GM18907 (cell line): ENCODE results near the gene KMT5C.

Source experiments
- ATAC-seq: cut with Tn5 transposase; IDR thresholded peaks from one replicate; pipeline ENCODE4 v1.9.1; 2021; ENCODE audit warnings: mild to moderate bottlenecking, moderate library complexity; ENCODE audit not compliant: unreplicated experiment

KMT5C gene

GRCh38 chr19:55384920-55385723 is 45.4 kb downstream of the KMT5C start:
- ATAC-seq: peak; percentile 64

DNA sequence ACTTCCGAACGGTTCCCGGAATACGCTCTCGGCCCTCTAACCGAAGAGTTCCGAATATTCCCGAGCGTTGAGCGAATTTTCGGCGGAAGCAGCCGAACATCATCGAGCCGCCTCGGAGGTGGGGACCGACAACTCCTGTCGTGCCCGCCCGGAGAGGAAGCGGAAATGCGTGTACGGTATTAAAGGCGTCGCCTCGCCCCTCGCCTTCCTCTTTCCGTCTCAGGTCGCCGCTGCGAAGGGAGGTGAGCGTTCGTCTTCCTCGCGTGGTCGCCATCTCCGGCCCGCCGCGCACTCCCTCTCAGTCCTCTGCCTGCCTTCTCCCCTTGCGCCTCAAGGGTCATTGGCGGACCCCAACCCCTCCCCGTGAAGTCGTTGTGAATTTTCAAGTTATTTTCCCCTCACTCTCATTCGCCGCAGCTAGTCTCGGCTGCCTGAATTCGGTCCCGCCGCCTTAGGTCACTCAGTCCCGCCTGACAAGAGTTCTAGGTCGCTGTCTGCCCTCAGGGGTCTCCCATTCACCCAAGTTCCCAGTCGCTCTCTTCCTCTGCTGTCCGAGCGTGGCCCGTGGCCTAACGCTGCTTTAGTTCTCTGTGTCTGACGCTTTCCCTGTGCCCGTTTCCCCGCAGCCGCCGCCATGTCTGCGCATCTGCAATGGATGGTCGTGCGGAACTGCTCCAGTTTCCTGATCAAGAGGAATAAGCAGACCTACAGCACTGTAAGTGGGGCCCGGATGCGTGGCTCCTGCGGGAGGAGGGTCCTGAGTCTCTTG is 46.2 kb downstream of the KMT5C start, which contains the start of gene RPL28:
Gene RPL28 (plus strand): TSS at position 209 of the 769 bp plus-strand sequence. CDS start 426 bp downstream, at position 635.
- peak; percentile 67 for ATAC-seq

- no peak for ATAC-seq
Observed at GRCh38 chr19:55386493-55386971, 46.9 kb downstream of the KMT5C start.

DNA sequence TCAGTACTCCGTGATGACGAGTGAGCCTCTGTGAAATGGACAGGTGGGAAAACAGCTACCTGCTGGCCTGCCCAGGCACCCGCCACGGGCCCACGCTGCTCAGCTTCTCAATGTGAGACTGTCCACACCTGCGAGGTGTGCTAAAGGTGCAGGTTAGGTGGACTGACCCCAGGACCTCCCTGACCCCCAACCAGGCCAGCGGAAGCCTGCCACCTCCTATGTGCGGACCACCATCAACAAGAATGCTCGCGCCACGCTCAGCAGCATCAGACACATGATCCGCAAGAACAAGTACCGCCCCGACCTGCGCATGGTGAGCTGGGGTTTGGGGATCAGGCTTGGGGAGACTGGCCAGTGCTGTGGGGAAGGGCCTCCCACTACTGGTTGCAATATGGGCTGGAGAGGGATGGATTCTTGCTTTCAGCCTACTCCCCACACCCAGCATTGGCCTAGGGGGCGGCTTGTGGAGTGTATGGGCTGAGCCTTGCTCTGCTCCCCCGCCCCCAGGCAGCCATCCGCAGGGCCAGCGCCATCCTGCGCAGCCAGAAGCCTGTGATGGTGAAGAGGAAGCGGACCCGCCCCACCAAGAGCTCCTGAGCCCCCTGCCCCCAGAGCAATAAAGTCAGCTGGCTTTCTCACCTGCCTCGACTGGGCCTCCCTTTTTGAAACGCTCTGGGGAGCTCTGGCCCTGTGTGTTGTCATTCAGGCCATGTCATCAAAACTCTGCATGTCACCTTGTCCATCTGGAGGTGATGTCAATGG is 48.2 kb downstream of the KMT5C start:
- ATAC-seq: no peak

GRCh38 chr19:55389386-55390317 is 50.0 kb downstream of the KMT5C start:
- ATAC-seq: no peak

DNA sequence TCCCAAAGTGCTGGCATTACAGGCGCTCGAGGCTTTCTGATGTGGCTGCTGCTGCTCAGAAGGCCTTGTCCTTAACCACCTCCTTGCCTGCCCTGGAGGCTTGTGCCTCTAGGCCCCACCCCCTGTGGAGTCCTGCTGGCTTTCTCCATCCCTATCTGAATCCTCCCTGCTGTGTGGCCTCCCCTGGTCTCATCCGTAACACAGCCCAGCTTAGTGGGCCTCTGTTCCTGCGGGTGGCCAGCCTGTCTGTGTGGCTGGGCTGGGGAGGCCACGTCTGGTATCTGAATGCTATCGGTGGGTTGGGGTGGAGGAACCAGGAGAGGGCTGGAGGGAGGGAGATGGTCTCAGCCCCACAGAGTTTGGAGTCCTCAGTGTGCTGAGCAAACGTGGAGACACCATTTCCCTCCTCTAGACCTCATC is 50.8 kb downstream of the KMT5C start:
- ATAC-seq: no peak

DNA sequence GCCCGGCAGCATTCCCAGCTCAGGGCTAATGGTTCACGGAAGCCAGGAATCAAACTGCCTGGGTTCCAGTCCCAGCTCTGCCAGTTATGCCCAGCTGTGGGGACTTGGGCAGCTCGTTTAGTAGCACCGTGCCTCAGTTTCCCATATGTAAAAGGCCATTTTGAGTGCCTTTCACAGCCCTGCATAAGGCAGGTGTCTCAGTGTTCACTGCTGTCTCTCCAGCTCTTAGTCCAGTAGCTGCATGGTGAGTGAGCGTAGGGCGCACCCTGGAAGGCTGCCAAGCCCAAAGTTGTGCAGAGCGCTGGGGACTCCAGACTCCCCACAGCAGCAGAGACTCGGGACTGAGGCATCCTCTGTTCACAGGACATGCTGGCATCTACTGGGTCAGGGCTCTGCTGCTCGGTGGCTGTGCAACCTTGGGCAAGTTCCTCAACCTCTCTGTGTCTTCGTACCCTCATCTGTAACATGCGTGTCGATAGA is 51.6 kb downstream of the KMT5C start:
- no peak for ATAC-seq

- no peak for ATAC-seq
Observed at GRCh38 chr19:55391702-55392615, 52.3 kb downstream of the KMT5C start.

DNA sequence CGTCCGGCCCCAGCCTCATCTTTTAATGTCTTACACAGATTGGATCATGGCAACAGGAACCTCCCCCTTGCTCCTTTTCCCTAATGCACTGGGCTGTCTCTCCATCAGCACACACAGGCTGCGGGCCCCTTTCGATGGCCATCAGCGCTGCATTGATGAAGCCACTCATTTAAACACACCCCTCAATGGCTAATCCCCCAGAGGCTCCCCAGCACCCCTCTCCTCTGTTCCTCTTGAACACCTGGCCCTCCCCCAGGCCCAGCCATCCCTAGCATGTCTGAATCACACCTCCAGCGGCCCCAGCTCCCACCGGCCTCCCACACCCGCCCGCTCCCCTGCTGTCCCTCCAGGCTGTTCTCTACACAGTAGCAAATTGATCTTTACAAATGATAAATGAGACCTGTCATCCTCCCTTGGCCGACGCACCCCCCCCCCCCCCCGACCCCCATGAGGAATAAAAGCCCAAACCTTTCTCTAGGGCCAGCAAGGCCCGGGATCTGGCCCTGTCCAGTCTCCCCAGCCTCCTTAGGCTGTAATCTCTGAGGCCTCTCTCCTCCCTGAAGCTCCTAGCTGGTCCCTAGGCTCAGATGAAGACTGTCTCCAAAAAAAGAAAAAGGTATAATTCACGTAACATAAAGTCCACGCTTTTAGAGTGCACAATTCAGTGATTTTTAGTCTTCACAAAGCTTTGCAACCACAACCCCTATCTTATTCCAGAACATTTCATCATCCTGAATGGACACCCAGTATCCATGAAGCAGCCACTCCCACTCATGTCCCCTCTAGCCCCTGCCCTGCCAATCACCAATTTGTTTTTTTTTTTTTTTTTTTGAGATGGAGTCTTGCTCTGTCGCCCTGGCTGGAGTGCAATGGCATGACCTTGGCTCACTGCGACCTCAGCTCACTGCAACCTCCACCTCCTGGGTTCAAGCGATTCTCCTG is 53.4 kb downstream of the KMT5C start:
- ATAC-seq: no peak
